ENCODE measurements around the gene MALAT1. TPM values are rescaled to one million over a fixed set of nuclear protein-coding genes. Genes with fewer than 3 reads are reported as not detected.
"Not testable (repeated sequence)": the region's sequence is repeated elsewhere in the genome, so short reads cannot be mapped to it uniquely, and the experiment has no call there.

MALAT1 gene
- total and polyA plus RNA-seq, 9 donors, result 396 to 13,132 (median 8,248) TPM

DNA sequence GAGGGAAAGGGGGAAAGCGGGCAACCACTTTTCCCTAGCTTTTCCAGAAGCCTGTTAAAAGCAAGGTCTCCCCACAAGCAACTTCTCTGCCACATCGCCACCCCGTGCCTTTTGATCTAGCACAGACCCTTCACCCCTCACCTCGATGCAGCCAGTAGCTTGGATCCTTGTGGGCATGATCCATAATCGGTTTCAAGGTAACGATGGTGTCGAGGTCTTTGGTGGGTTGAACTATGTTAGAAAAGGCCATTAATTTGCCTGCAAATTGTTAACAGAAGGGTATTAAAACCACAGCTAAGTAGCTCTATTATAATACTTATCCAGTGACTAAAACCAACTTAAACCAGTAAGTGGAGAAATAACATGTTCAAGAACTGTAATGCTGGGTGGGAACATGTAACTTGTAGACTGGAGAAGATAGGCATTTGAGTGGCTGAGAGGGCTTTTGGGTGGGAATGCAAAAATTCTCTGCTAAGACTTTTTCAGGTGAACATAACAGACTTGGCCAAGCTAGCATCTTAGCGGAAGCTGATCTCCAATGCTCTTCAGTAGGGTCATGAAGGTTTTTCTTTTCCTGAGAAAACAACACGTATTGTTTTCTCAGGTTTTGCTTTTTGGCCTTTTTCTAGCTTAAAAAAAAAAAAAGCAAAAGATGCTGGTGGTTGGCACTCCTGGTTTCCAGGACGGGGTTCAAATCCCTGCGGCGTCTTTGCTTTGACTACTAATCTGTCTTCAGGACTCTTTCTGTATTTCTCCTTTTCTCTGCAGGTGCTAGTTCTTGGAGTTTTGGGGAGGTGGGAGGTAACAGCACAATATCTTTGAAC, 6.8 kb downstream of the MALAT1 start:
- TF ChIP-seq, protein P1, sequence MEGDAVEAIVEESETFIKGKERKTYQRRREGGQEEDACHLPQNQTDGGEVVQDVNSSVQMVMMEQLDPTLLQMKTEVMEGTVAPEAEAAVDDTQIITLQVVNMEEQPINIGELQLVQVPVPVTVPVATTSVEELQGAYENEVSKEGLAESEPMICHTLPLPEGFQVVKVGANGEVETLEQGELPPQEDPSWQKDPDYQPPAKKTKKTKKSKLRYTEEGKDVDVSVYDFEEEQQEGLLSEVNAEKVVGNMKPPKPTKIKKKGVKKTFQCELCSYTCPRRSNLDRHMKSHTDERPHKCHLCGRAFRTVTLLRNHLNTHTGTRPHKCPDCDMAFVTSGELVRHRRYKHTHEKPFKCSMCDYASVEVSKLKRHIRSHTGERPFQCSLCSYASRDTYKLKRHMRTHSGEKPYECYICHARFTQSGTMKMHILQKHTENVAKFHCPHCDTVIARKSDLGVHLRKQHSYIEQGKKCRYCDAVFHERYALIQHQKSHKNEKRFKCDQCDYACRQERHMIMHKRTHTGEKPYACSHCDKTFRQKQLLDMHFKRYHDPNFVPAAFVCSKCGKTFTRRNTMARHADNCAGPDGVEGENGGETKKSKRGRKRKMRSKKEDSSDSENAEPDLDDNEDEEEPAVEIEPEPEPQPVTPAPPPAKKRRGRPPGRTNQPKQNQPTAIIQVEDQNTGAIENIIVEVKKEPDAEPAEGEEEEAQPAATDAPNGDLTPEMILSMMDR (IDR thresholded peaks at IDR 0.05), result peak in 1 of 3 donors; percentile 10
- TF ChIP-seq EP300 (IDR thresholded peaks at IDR 0.05), result no peak
- 1 to 6% (median 4%) methylated on average over 12 of the region's 12 CpGs for WGBS, 3 donors
- H3K4me1 ChIP-seq (ENCODE audit: insufficient read depth), result peaks cover 2% of the 10 kb centered on the region
- intact Hi-C loops (cut with DNase I), result loop anchor here in 3 of 4 donors (5.0 kb wide), 2 partner anchors 33 to 123 kb away; partner anchors contain the start of gene SLC25A45 (in 1 of the 3)
- DNase-seq, result peak; percentile 42 to 69 (median 48)
- H3K4me3 ChIP-seq, result peak overlapping the region; percentile 82
- H3K36me3 ChIP-seq, result peaks cover 3% of the 10 kb centered on the region
- H3K9me3 ChIP-seq, result no peaks in the 10 kb centered on the region
- H3K27ac ChIP-seq, result peak overlapping the region; percentile 82 to 91
- H3K27me3 ChIP-seq, result no peaks in the 10 kb centered on the region

DNA sequence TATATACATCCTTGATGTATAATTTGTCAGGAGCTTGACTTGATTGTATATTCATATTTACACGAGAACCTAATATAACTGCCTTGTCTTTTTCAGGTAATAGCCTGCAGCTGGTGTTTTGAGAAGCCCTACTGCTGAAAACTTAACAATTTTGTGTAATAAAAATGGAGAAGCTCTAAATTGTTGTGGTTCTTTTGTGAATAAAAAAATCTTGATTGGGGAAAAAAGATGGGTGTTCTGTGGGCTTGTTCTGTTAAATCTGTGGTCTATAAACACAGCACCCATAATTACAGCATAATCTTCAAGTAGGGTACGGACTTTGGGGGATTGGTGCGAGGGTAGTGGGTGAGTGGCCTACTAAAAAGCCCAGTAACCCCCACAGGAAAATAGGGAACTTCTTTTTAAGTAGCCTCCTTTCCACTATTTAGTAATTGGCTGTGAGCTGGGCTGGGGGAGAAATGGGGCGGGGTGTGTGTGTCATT, 7.5 kb downstream of the MALAT1 start:
- Histone ChIP-seq H3K27ac (peak overlapping the region; percentile 82 to 91), H3K4me3 (peak overlapping the region; percentile 82), H3K9me3 (no peaks in the 10 kb centered on the region), H3K36me3 (peaks cover 3% of the 10 kb centered on the region), H3K27me3 (no peaks in the 10 kb centered on the region), H3K4me1 (ENCODE audit: insufficient read depth) (peaks cover 2% of the 10 kb centered on the region)
- DNase-seq, result peak in 1 of 5 donors; percentile 62
- WGBS, 3 donors, result 27 to 29% (median 29%) methylated on average over 4 of the region's 4 CpGs
- intact Hi-C loops (cut with DNase I), result loop anchor here in 3 of 4 donors (5.0 kb wide), 2 partner anchors 34 to 124 kb away; partner anchors contain the start of gene SLC25A45 (in 1 of the 3)
- no peak for TF ChIP-seq POLR2A (IDR thresholded peaks at IDR 0.05)
- TF ChIP-seq EP300 (IDR thresholded peaks at IDR 0.05), result no peak
- TF ChIP-seq, protein P1 (IDR thresholded peaks at IDR 0.05), result no peak

DNA sequence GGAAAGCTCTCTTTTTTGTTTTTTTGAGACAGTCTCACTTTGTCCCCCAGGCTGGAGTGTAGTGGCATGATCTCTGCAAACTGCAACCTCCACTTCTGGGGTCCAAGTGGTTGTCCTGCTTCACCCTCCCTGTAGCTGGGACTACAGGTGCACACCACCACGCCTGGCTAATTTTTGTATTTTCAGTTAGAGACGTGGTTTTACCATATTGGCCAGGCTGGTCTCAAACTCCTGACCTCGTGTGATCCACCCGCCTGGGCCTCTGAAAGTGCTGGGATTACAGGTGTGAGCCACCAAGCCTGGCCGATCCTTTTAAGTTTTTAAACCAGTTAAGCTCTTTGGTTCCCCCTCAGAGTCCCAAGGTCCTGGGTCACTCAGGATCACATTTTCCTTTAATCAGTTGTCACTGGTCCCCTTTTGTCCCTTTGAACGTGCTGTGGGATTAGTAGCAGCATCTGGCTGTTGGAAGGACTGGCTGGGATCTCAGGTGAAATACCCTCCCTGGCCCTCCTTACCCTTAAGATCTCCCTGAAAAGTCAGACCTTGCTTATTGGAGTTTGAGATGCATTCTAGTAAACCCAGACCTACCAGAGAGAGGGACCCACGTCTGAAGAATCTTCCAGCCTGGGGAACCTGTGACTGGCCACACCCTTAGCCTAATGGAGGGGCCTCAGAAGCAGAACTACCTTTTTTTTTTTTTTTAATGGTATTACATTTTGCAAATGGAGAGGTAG, 8.1 kb downstream of the MALAT1 start:
- peak; percentile 64 to 78 (median 72) for DNase-seq
- intact Hi-C loops (cut with DNase I), result loop anchor here in 3 of 4 donors (5.0 kb wide), 2 partner anchors 35 to 125 kb away; partner anchors contain the start of gene SLC25A45 (in 1 of the 3)
- peaks cover 3% of the 10 kb centered on the region for H3K36me3 ChIP-seq

DNA sequence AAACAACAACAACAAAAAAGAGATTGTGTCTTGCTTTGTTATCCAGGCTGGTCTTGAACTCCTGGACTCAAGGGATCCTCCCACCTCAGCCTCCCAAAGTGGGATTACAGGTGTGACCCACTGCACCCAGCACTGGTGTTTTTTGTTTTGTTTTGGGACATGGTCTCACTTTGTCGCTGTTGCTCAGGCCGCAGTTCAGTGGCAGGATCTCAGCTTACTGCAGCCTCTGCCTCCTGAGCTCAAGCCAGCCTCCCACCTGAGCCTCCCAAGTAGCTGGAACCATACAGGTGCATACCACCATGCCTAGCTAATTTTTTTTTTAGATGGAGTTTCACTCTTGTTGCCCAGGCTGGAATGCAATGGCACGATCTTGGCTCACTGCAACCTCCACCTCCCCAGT, 13.5 kb downstream of the MALAT1 start:
- H3K4me1 ChIP-seq (ENCODE audit: insufficient read depth); H3K27ac ChIP-seq; H3K4me3 ChIP-seq; H3K36me3 ChIP-seq; H3K27me3 ChIP-seq; H3K9me3 ChIP-seq: not testable (repeated sequence)
- intact Hi-C loops (cut with DNase I), result loop anchor here in 2 of 4 donors (5.0 kb wide), 2 partner anchors 130 to 140 kb away; partner anchors contain the start of gene SLC25A45 (in 1 of the 2)
- WGBS, 3 donors, result 89 to 95% (median 93%) methylated on average over 3 of the region's 3 CpGs
- peak in 1 of 5 donors; percentile 22 for DNase-seq

More for the DNA sequence above, 8.1 kb downstream of the MALAT1 start:
- no peaks in the 10 kb centered on the region for H3K27me3 ChIP-seq
- H3K4me3 ChIP-seq, result peak overlapping the region; percentile 82
- no peaks in the 10 kb centered on the region for H3K9me3 ChIP-seq
- H3K4me1 ChIP-seq (ENCODE audit: insufficient read depth), result peaks cover 2% of the 10 kb centered on the region
- TF ChIP-seq POLR2A (IDR thresholded peaks at IDR 0.05), result no peak
- TF ChIP-seq EP300 (IDR thresholded peaks at IDR 0.05), result no peak
- TF ChIP-seq, protein P1 (IDR thresholded peaks at IDR 0.05), result no peak
- peak overlapping the region; percentile 82 to 91 for H3K27ac ChIP-seq
- WGBS, 3 donors, result 10 to 14% (median 13%) methylated on average over 7 of the region's 7 CpGs
